Measurements from ENCODE around the gene TRIP13.

DNA sequence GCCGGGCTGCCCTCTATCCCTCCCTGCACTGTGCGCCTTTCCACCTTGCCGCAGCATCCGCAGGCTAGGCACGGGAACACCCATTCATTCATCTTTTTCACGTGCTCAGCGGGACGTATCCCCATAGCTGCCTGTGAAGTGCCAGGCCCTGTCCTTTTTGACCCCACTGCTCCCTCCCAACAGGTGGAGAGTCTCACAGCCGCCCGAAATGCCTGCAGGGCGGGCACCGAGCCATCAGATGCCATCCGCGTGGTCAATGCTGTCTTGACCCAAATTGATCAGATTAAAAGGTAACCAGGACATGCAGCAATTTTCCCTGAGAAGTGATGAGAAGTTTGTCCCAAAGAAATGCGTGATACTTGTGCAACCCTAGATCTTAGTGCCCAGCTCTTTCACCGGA lies 15.5 kb downstream of the TRIP13 start:
- TF ChIP-seq POLR2AphosphoS5 (IDR thresholded peaks at IDR 0.05) (no peak), CTCF (IDR thresholded peaks at IDR 0.05) (no peak)
